GM08714 (cell line): Measurements from ENCODE around the gene FRMPD1.

Experiments used
- H3K4me3 ChIP-seq: fragments of 200-500 bp; sonication (Bioruptor generic); 2 replicates; pipeline ENCODE4 v1.5.1; 2014; ENCODE audit warnings: mild to moderate bottlenecking, low read length, inconsistent platforms
- ZNF274 ChIP-seq: IDR thresholded peaks from 2 replicates; pipeline ENCODE4 v1.6.1; 2012; ENCODE audit warnings: mild to moderate bottlenecking, low read depth, low read length

Gene FRMPD1

GRCh38 chr9:37790096-37790495 lies 139.3 kb downstream of the FRMPD1 start:
- H3K4me3 ChIP-seq = no peak overlapping the region
- TF ChIP-seq ZNF274 = no peak

DNA sequence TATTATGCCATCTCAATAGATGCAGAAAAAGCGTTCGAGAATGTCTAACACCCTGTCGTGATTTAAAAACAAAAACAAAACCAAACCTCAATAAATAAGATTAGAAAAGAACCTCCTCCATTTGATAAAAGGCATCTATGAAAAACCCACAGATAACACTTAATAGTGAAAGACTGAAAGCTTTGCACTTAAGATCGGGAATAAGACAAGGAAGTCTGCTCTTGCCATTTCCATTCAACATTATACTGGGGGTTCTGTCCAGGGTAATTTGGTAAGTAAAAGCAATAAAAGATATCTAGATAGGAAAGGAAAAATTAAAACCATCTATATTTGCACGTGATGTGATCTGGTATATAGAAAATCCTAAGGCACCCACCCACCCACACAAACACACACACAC lies 141.4 kb downstream of the FRMPD1 start:
- no peak overlapping the region for H3K4me3 ChIP-seq
- TF ChIP-seq ZNF274 = no peak

GRCh38 chr9:37796232-37796631 lies 145.5 kb downstream of the FRMPD1 start:
- no peak overlapping the region for H3K4me3 ChIP-seq
- no peak for TF ChIP-seq ZNF274
